Neural progenitor cell (in vitro differentiated cells): ENCODE measurements around the gene PTPRK. TPM values are rescaled to one million over a fixed set of nuclear protein-coding genes. Genes with fewer than 3 reads are reported as not detected.
A peak's percentile ranks its signal among the peaks of the same experiment; 100 is the strongest.

Experiments used
- DNase-seq: peaks from one replicate; pipeline ENCODE4 v3.0.0-alpha.2; 2016; ENCODE audit warnings: low spot score
- H2AFZ ChIP-seq: fragments of 200-600 bp; sonication (generic); replicated peaks from 2 replicates; pipeline ENCODE4 v1.6.1; 2016; ENCODE audit warnings: antibody characterized with exemption
- H3F3A ChIP-seq: fragments of 200-600 bp; sonication (generic); 2 replicates; pipeline ENCODE4 v1.6.1; 2016; ENCODE audit warnings: antibody characterized with exemption, low read depth
- H3K27ac ChIP-seq: fragments of 200-600 bp; sonication (generic); 2 replicates; pipeline ENCODE4 v1.5.1; 2016; ENCODE audit warnings: mild to moderate bottlenecking
- H3K27me3 ChIP-seq: fragments of 200-600 bp; sonication (generic); 2 replicates; pipeline ENCODE4 v1.6.1; 2016; ENCODE audit warnings: mild to moderate bottlenecking, moderate library complexity
- H3K36me3 ChIP-seq: fragments of 200-600 bp; sonication (generic); 2 replicates; pipeline ENCODE4 v1.5.1; 2016
- H3K4me1 ChIP-seq: fragments of 200-600 bp; sonication (generic); 2 replicates; pipeline ENCODE4 v1.6.1; 2016; ENCODE audit warnings: mixed run types
- H3K4me2 ChIP-seq: fragments of 200-600 bp; sonication (generic); 2 replicates; pipeline ENCODE4 v1.6.1; 2016
- H3K4me3 ChIP-seq: fragments of 200-600 bp; sonication (generic); 2 replicates; pipeline ENCODE4 v1.5.1; 2016
- H3K79me2 ChIP-seq: fragments of 200-600 bp; sonication (generic); 2 replicates; pipeline ENCODE4 v1.6.1; 2016; ENCODE audit warnings: low read depth
- H3K9ac ChIP-seq: fragments of 200-600 bp; sonication (generic); 2 replicates; pipeline ENCODE4 v1.6.1; 2016
- H3K9me3 ChIP-seq: fragments of 200-600 bp; sonication (generic); 2 replicates; pipeline ENCODE4 v1.5.1; 2016; ENCODE audit warnings: low read depth
- H4K20me1 ChIP-seq: fragments of 200-600 bp; sonication (generic); 2 replicates; pipeline ENCODE4 v1.6.1; 2016; ENCODE audit warnings: low read depth
- H3K27ac Mint-ChIP-seq: 3 replicates; pipeline ENCODE4 v1.8.0; 2021; ENCODE audit warnings: mixed read lengths
- H3K27me3 Mint-ChIP-seq: 2 replicates; pipeline ENCODE4 v1.8.0; 2022; ENCODE audit warnings: low read depth, mild to moderate bottlenecking, inconsistent platforms, moderate library complexity, mixed read lengths; ENCODE audit not compliant: insufficient read depth
- H3K36me3 Mint-ChIP-seq: 3 replicates; pipeline ENCODE4 v1.8.0; 2021; ENCODE audit warnings: mixed read lengths
- H3K4me1 Mint-ChIP-seq: 3 replicates; pipeline ENCODE4 v1.8.0; 2021; ENCODE audit warnings: mixed read lengths
- H3K4me3 Mint-ChIP-seq: 3 replicates; pipeline ENCODE4 v1.8.0; 2021; ENCODE audit warnings: mild to moderate bottlenecking, moderate library complexity, mixed read lengths
- H3K9me3 Mint-ChIP-seq: 3 replicates; pipeline ENCODE4 v1.8.0; 2020; ENCODE audit warnings: mixed read lengths
- EZH2 ChIP-seq: fragments of 200-600 bp; sonication (generic); IDR thresholded peaks from 2 replicates; pipeline ENCODE4 v1.6.1; 2017; ENCODE audit warnings: antibody characterized with exemption, mild to moderate bottlenecking, moderate library complexity
- EZH2phosphoT487 ChIP-seq: fragments of 200-600 bp; sonication (generic); IDR thresholded peaks from 2 replicates; pipeline ENCODE4 v1.6.1; 2017; ENCODE audit warnings: antibody characterized with exemption
- total RNA-seq: library from RNA; depleted of rRNA; stranded (reverse); fragments of >200 nt; gene quantifications from 2 replicates; pipeline ENCODE4 v1.2.3, GENCODE V29; 2015; ENCODE audit warnings: low replicate concordance
- TF ChIP-seq, protein P1 (sequence below): fragments of 200-600 bp; sonication (generic); IDR thresholded peaks from 2 replicates; pipeline ENCODE4 v1.5.1; 2017; ENCODE audit warnings: antibody characterized with exemption, mild to moderate bottlenecking

Gene PTPRK
- total RNA-seq, 1 donor from 2014 or later: 35.0 TPM

DNA sequence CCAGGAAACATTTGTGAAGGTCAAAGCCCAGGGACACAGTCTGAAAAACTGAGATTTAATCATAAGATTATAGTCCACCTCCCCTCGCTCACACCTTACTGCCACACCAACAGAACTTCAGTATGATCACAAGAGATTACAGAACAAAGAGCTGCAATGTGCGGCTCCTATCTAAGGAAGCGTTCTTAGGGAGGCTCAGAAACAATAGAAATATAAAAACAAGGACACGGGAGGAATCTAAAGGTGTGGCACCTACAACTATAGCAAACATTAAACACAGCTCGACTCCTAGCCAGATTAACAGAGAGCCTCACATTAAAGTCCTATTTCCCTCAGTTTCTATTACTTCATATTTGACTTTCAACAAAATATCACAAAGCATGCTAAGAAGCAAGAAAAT is 579.2 kb downstream of the PTPRK start:
- no peak for DNase-seq
- no peaks in the 10 kb centered on the region for H4K20me1 ChIP-seq
- no peaks in the 10 kb centered on the region for H3K36me3 ChIP-seq
- no peaks in the 10 kb centered on the region for H3K36me3 Mint-ChIP-seq
- no peaks in the 10 kb centered on the region for H3F3A ChIP-seq
- no peaks in the 10 kb centered on the region for H3K9me3 Mint-ChIP-seq
- H3K4me1 ChIP-seq: no peaks in the 10 kb centered on the region
- H3K4me3 Mint-ChIP-seq: no peak overlapping the region
- no peaks in the 10 kb centered on the region for H3K9me3 ChIP-seq
- TF ChIP-seq, protein P1, sequence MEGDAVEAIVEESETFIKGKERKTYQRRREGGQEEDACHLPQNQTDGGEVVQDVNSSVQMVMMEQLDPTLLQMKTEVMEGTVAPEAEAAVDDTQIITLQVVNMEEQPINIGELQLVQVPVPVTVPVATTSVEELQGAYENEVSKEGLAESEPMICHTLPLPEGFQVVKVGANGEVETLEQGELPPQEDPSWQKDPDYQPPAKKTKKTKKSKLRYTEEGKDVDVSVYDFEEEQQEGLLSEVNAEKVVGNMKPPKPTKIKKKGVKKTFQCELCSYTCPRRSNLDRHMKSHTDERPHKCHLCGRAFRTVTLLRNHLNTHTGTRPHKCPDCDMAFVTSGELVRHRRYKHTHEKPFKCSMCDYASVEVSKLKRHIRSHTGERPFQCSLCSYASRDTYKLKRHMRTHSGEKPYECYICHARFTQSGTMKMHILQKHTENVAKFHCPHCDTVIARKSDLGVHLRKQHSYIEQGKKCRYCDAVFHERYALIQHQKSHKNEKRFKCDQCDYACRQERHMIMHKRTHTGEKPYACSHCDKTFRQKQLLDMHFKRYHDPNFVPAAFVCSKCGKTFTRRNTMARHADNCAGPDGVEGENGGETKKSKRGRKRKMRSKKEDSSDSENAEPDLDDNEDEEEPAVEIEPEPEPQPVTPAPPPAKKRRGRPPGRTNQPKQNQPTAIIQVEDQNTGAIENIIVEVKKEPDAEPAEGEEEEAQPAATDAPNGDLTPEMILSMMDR: no peak
- TF ChIP-seq EZH2phosphoT487: no peak
- TF ChIP-seq EZH2: no peak
- H3K9ac ChIP-seq: no peak overlapping the region
- peak overlapping the region; percentile 16 for H3K27ac Mint-ChIP-seq
- no peaks in the 10 kb centered on the region for H3K27me3 ChIP-seq
- no peaks in the 10 kb centered on the region for H3K27me3 Mint-ChIP-seq
- no peaks in the 10 kb centered on the region for H3K79me2 ChIP-seq
- H3K4me3 ChIP-seq: no peak overlapping the region
- H2AFZ ChIP-seq: no peak overlapping the region
- H3K27ac ChIP-seq: no peak overlapping the region
- H3K4me2 ChIP-seq: no peak overlapping the region
- H3K4me1 Mint-ChIP-seq: peaks cover 7% of the 10 kb centered on the region

DNA sequence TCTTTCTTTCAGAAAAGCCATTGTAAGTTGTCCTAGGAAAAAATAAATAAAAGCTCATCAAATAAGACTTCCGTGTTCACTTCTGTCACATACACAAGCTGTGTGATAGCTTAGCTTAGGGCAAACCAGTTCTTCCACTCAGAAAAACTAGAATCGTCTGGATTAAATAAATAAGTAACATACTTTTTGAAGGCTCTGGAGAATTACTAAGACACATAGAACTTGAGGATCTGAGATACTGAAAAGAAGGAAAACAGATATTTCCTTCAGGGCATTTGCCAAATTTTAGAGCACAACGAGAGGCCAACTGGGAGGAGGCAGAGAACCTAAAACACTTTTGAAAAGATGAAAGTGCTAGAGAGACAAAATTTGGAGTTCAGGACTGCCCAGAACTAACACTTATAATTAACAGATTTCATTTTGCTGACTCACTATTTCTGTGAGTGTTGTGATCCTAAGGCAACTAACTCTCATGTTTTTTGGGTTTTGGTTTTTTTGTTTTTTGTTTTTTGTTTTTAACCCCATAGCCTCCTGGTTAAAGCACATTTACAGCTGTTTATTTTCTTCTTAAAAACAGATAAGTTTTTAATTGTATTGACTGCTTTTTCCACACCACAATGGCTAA is 580.8 kb downstream of the PTPRK start:
- Histone ChIP-seq H3K9ac (no peak overlapping the region), H3K27ac (no peak overlapping the region), H3K79me2 (no peaks in the 10 kb centered on the region), H3K27me3 (no peaks in the 10 kb centered on the region), H3K4me1 (no peaks in the 10 kb centered on the region), H3K36me3 (no peaks in the 10 kb centered on the region), H3F3A (no peaks in the 10 kb centered on the region), H4K20me1 (no peaks in the 10 kb centered on the region), H3K9me3 (no peaks in the 10 kb centered on the region), H2AFZ (no peak overlapping the region), H3K4me3 (no peak overlapping the region), H3K4me2 (no peak overlapping the region)
- no peak for DNase-seq
- Mint-ChIP-seq H3K9me3 (no peaks in the 10 kb centered on the region), H3K27me3 (no peaks in the 10 kb centered on the region), H3K4me1 (peaks cover 7% of the 10 kb centered on the region), H3K27ac (no peak overlapping the region), H3K4me3 (no peak overlapping the region), H3K36me3 (no peaks in the 10 kb centered on the region)
- TF ChIP-seq EZH2: no peak

DNA sequence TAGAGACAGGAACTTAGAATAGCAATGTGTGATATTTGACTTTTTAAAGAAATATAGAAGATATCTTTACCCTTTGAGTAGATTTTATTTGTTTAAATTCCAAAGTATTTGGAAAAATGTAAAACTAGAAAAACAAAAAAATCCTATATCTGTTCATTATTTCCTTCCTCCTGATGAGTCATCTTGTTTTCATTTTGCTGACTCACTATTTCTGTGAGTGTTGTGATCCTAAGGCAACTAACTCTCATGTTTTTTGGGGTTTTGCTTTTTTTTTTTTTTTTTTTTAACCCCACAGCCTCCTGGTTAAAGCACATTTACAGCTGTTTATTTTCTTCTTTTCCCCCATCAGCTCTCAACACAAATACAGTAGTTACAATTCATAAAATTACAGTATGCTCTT is 581.7 kb downstream of the PTPRK start:
- no peak overlapping the region for H2AFZ ChIP-seq
- no peaks in the 10 kb centered on the region for H4K20me1 ChIP-seq
- no peak overlapping the region for H3K4me2 ChIP-seq
- no peaks in the 10 kb centered on the region for H3K9me3 Mint-ChIP-seq
- no peak overlapping the region for H3K27ac Mint-ChIP-seq
- TF ChIP-seq EZH2 (no peak), EZH2phosphoT487 (no peak)
- TF ChIP-seq, protein P1: no peak
- no peak overlapping the region for H3K9ac ChIP-seq
- H3F3A ChIP-seq: no peaks in the 10 kb centered on the region
- no peaks in the 10 kb centered on the region for H3K27me3 ChIP-seq
- no peak overlapping the region for H3K4me3 ChIP-seq
- no peaks in the 10 kb centered on the region for H3K9me3 ChIP-seq
- no peaks in the 10 kb centered on the region for H3K27me3 Mint-ChIP-seq
- no peaks in the 10 kb centered on the region for H3K36me3 Mint-ChIP-seq
- no peaks in the 10 kb centered on the region for H3K79me2 ChIP-seq
- no peak for DNase-seq
- no peak overlapping the region for H3K4me3 Mint-ChIP-seq
- H3K27ac ChIP-seq: no peak overlapping the region
- no peaks in the 10 kb centered on the region for H3K36me3 ChIP-seq
- peaks cover 7% of the 10 kb centered on the region for H3K4me1 Mint-ChIP-seq
- no peaks in the 10 kb centered on the region for H3K4me1 ChIP-seq

DNA sequence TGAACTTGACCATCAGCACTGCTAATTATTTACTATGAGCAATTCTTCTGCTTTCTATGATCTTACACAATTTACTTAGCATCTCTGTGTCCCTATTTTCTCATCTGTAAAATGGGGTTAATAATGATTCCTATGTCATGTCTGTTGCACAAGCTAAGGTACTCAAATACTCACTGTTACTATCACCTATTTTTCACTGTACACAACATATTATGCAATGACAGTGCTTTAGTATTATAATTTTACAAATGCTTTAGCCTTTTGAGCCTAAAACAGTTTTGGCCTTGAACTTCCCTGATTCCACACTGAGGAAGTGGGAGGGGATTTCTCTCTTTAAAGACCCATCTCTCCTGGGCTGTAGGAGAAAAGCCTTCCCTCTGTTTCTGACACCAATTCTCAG is 582.7 kb downstream of the PTPRK start:
- no peaks in the 10 kb centered on the region for H3K36me3 ChIP-seq
- no peak for DNase-seq
- H3K27me3 ChIP-seq: no peaks in the 10 kb centered on the region
- H3K27ac ChIP-seq: no peak overlapping the region
- Mint-ChIP-seq H3K9me3 (peaks cover 3% of the 10 kb centered on the region), H3K4me1 (peaks cover 7% of the 10 kb centered on the region), H3K27ac (no peak overlapping the region), H3K27me3 (no peaks in the 10 kb centered on the region), H3K36me3 (no peaks in the 10 kb centered on the region), H3K4me3 (no peak overlapping the region)
- TF ChIP-seq, protein P1: no peak
- no peak for TF ChIP-seq EZH2
- no peak for TF ChIP-seq EZH2phosphoT487
- no peaks in the 10 kb centered on the region for H3K79me2 ChIP-seq
- H3F3A ChIP-seq: no peaks in the 10 kb centered on the region
- H3K4me1 ChIP-seq: no peaks in the 10 kb centered on the region
- H3K9me3 ChIP-seq: no peaks in the 10 kb centered on the region
- H3K9ac ChIP-seq: no peak overlapping the region
- no peak overlapping the region for H3K4me2 ChIP-seq
- H2AFZ ChIP-seq: no peak overlapping the region
- no peak overlapping the region for H3K4me3 ChIP-seq
- H4K20me1 ChIP-seq: no peaks in the 10 kb centered on the region
